Measurements from ENCODE around the gene PPP2R2D. TPM values are rescaled to one million over a fixed set of nuclear protein-coding genes. Genes with fewer than 3 reads are reported as not detected.

Gene PPP2R2D
- total RNA-seq, 1 donor from 2014 or later = 34.0 TPM

GRCh38 chr10:131977323-131978096 is 76.7 kb downstream of the PPP2R2D start:
- peak overlapping the region; percentile 6 for H3K4me3 Mint-ChIP-seq
- H3K4me1 Mint-ChIP-seq = peaks cover 36% of the 10 kb centered on the region
- H3K9me3 Mint-ChIP-seq = no peaks in the 10 kb centered on the region
- no peak for TF ChIP-seq CTCF (IDR thresholded peaks at IDR 0.05; ENCODE audit: unreplicated experiment)
- no peak for DNase-seq (ENCODE audit: low spot score in 2 of 2, unreplicated experiment in 2 of 2)
- H3K27ac Mint-ChIP-seq = no peak overlapping the region
- peaks cover 17% of the 10 kb centered on the region for H3K27me3 Mint-ChIP-seq (ENCODE audit: low read depth)
- H3K36me3 Mint-ChIP-seq = peaks cover 20% of the 10 kb centered on the region

- peak overlapping the region; percentile 6 for H3K4me3 Mint-ChIP-seq
- peaks cover 31% of the 10 kb centered on the region for H3K4me1 Mint-ChIP-seq
- TF ChIP-seq CTCF (IDR thresholded peaks at IDR 0.05; ENCODE audit: unreplicated experiment) = no peak
- H3K27me3 Mint-ChIP-seq (ENCODE audit: low read depth) = peaks cover 24% of the 10 kb centered on the region
- H3K36me3 Mint-ChIP-seq = peaks cover 20% of the 10 kb centered on the region
- no peak for DNase-seq (ENCODE audit: low spot score in 2 of 2, unreplicated experiment in 2 of 2)
- H3K9me3 Mint-ChIP-seq = peaks cover 3% of the 10 kb centered on the region
- peak overlapping the region; percentile 5 for H3K27ac Mint-ChIP-seq
Observed at GRCh38 chr10:131978366-131978765, 77.6 kb downstream of the PPP2R2D start.

- no peak for TF ChIP-seq CTCF (IDR thresholded peaks at IDR 0.05; ENCODE audit: unreplicated experiment)
- Mint-ChIP-seq H3K36me3 (peaks cover 19% of the 10 kb centered on the region), H3K4me3 (peak overlapping the region; percentile 72), H3K27me3 (ENCODE audit: low read depth) (peaks cover 28% of the 10 kb centered on the region), H3K4me1 (peaks cover 31% of the 10 kb centered on the region), H3K9me3 (peaks cover 7% of the 10 kb centered on the region), H3K27ac (no peak overlapping the region)
- no peak for DNase-seq (ENCODE audit: low spot score in 2 of 2, unreplicated experiment in 2 of 2)
Observed at GRCh38 chr10:131978851-131979250, 78.0 kb downstream of the PPP2R2D start.

GRCh38 chr10:131979336-131979735 is 78.5 kb downstream of the PPP2R2D start:
- Mint-ChIP-seq H3K36me3 (peaks cover 16% of the 10 kb centered on the region), H3K4me3 (peak overlapping the region; percentile 72), H3K9me3 (peaks cover 11% of the 10 kb centered on the region), H3K27me3 (ENCODE audit: low read depth) (peaks cover 30% of the 10 kb centered on the region), H3K27ac (no peak overlapping the region), H3K4me1 (peaks cover 29% of the 10 kb centered on the region)
- no peak for DNase-seq (ENCODE audit: low spot score in 2 of 2, unreplicated experiment in 2 of 2)
- TF ChIP-seq CTCF (IDR thresholded peaks at IDR 0.05; ENCODE audit: unreplicated experiment) = no peak

GRCh38 chr10:131979821-131980270 is 79.0 kb downstream of the PPP2R2D start:
- Mint-ChIP-seq H3K9me3 (peaks cover 16% of the 10 kb centered on the region), H3K27ac (no peak overlapping the region), H3K27me3 (ENCODE audit: low read depth) (peaks cover 35% of the 10 kb centered on the region), H3K36me3 (peaks cover 16% of the 10 kb centered on the region), H3K4me3 (peak overlapping the region; percentile 72), H3K4me1 (peaks cover 29% of the 10 kb centered on the region)
- no peak for TF ChIP-seq CTCF (IDR thresholded peaks at IDR 0.05; ENCODE audit: unreplicated experiment)
- DNase-seq (ENCODE audit: low spot score in 2 of 2, unreplicated experiment in 2 of 2) = no peak
